OCI-LY7 (cell line): ENCODE data around the gene KCNMB2.

Experiments
- EZH2phosphoT487 ChIP-seq: fragments of 200-600 bp; sonication (generic); IDR thresholded peaks from 2 replicates; pipeline ENCODE4 v1.6.1; 2018; ENCODE audit warnings: low read depth, borderline replicate concordance, mild to moderate bottlenecking, mixed run types, antibody characterized with exemption, low read length, moderate library complexity, mixed read lengths
- TF ChIP-seq, protein P1 (sequence below): fragments of 200-600 bp; sonication (generic); conservative IDR thresholded peaks from 2 replicates; pipeline ENCODE4 v1.5.1; 2014; ENCODE audit warnings: mild to moderate bottlenecking, antibody characterized with exemption, low read length, moderate library complexity, mixed read lengths

DNA sequence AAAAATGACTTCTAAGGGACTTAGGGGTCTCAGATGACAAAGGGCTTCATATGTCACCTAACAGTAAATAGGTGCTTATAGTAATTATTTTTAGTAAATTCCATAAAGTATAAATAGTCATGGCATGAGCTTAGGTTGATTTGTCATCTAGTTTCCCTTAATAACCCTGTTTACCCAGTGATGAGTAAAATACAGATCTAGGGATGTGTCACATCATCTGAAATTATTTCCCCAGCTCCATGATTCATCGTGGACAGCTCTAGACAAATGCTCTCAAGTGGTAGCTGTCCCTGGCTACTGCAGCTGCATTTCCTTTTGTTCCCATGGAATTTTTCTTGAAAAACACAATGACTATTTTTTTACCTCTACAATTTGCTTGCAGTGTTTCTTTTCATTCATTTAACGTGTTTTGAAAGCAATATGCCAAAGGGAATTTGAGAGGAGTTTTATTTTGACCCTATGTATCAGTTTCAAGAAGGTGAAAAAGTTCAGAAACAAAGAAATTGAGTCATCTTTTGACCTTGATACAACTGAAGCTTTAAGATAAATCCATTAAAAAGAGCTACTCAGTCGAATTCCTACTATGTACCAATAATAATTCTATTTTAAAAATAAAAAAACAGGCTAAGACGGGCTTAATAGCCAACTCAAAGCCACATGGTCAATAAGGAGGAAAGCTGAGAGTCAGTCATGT lies 241.6 kb downstream of the KCNMB2 start:
- TF ChIP-seq, protein P1, sequence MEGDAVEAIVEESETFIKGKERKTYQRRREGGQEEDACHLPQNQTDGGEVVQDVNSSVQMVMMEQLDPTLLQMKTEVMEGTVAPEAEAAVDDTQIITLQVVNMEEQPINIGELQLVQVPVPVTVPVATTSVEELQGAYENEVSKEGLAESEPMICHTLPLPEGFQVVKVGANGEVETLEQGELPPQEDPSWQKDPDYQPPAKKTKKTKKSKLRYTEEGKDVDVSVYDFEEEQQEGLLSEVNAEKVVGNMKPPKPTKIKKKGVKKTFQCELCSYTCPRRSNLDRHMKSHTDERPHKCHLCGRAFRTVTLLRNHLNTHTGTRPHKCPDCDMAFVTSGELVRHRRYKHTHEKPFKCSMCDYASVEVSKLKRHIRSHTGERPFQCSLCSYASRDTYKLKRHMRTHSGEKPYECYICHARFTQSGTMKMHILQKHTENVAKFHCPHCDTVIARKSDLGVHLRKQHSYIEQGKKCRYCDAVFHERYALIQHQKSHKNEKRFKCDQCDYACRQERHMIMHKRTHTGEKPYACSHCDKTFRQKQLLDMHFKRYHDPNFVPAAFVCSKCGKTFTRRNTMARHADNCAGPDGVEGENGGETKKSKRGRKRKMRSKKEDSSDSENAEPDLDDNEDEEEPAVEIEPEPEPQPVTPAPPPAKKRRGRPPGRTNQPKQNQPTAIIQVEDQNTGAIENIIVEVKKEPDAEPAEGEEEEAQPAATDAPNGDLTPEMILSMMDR, result no peak
- TF ChIP-seq EZH2phosphoT487, result no peak
